HEK293 (cell line): ENCODE results near the gene RIN3.

Experiments
- PRDM1 ChIP-seq: fragments of 450-650 bp; formaldehyde crosslinking; IDR thresholded peaks from 2 replicates; pipeline ENCODE4; 2016; ENCODE audit warnings: missing biosample characterization, missing genetic modification characterization
- ZNF138 ChIP-seq: fragments of 450-650 bp; formaldehyde crosslinking; IDR thresholded peaks from 2 replicates; pipeline ENCODE4 v1.5.1; 2016; ENCODE audit warnings: missing biosample characterization, missing genetic modification characterization, borderline replicate concordance
- ZNF302 ChIP-seq: fragments of 450-650 bp; formaldehyde crosslinking; IDR thresholded peaks from 2 replicates; pipeline ENCODE4 v1.5.1; 2016; ENCODE audit warnings: missing biosample characterization, missing genetic modification characterization, low read depth
- ZNF544 ChIP-seq: fragments of 450-650 bp; formaldehyde crosslinking; IDR thresholded peaks from 2 replicates; pipeline ENCODE4 v1.5.0; 2017; ENCODE audit warnings: missing biosample characterization, missing genetic modification characterization
- TF ChIP-seq, protein P1 (sequence below): fragments of 450-650 bp; formaldehyde crosslinking; IDR thresholded peaks from 2 replicates; pipeline ENCODE4 v1.5.1; 2016; ENCODE audit warnings: missing biosample characterization, missing genetic modification characterization

DNA sequence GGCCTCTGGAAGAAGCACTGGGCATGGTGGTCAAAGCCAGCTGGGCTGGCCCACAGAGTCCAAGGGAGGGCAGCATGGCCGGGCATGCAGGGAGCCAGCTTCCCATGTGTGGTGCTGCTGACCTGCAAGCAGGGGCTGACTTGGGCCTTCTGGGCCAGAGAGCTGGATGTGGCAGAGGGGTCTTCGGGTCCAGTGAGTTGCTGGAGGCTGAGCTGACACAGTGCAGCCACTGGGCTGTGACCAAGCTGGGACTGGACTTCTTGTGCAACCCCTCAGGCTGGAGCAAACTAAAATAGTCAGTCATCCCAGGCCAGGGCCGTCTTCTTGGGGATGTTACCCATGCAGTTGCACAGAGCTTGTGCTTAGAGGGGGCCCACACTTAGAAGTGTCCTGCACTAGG is 7.3 kb upstream of the RIN3 start:
- TF ChIP-seq PRDM1 (tag by site-specific recombination) (no peak), ZNF302 (tag by site-specific recombination) (no peak), ZNF138 (no peak), ZNF544 (no peak)
- TF ChIP-seq, protein P1, sequence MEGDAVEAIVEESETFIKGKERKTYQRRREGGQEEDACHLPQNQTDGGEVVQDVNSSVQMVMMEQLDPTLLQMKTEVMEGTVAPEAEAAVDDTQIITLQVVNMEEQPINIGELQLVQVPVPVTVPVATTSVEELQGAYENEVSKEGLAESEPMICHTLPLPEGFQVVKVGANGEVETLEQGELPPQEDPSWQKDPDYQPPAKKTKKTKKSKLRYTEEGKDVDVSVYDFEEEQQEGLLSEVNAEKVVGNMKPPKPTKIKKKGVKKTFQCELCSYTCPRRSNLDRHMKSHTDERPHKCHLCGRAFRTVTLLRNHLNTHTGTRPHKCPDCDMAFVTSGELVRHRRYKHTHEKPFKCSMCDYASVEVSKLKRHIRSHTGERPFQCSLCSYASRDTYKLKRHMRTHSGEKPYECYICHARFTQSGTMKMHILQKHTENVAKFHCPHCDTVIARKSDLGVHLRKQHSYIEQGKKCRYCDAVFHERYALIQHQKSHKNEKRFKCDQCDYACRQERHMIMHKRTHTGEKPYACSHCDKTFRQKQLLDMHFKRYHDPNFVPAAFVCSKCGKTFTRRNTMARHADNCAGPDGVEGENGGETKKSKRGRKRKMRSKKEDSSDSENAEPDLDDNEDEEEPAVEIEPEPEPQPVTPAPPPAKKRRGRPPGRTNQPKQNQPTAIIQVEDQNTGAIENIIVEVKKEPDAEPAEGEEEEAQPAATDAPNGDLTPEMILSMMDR (tag by site-specific recombination): no peak
